Tibial nerve (tissue), 3 donors: ENCODE data around the gene ANKRD44.

Experiments used
- POLR2A ChIP-seq, 2 donors: fragments of 450-650 bp; IDR thresholded peaks; one replicate each; pipeline ENCODE4 v1.6.1; 2017; ENCODE audit warnings: antibody characterized with exemption in 2 of 2, mild to moderate bottlenecking in 2 of 2, moderate library complexity in 2 of 2
- TF ChIP-seq, protein P1 (sequence below), 5 experiments: fragments of 200-600 bp in 3 of 5; fragments of 450-650 bp in 2 of 5; sonication (generic) in 3 of 5; IDR thresholded peaks; one replicate each; pipeline ENCODE4 v1.5.1; 2016 to 2019; ENCODE audit warnings: antibody characterized with exemption in 5 of 5, mild to moderate bottlenecking in 3 of 5, moderate library complexity in 2 of 5

DNA sequence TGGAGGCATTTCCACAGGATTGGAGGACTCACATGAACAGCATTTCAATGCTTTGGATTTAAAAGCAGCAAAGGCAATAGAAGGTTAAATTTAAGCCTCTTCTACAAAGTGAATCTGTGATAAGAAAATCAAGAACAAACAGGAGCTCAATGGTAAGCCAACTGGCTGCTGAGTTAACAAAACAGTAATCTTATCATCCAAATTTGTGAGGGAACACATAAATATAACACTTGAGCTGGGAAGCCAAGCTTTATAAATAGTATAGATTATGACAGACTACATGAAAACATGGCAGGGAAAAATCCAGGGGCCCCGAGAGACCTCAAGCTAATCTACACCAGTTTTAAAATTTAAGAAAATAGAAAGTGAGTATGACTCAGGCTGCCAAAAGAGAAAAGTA lies 275.6 kb downstream of the ANKRD44 start:
- TF ChIP-seq, protein P1, sequence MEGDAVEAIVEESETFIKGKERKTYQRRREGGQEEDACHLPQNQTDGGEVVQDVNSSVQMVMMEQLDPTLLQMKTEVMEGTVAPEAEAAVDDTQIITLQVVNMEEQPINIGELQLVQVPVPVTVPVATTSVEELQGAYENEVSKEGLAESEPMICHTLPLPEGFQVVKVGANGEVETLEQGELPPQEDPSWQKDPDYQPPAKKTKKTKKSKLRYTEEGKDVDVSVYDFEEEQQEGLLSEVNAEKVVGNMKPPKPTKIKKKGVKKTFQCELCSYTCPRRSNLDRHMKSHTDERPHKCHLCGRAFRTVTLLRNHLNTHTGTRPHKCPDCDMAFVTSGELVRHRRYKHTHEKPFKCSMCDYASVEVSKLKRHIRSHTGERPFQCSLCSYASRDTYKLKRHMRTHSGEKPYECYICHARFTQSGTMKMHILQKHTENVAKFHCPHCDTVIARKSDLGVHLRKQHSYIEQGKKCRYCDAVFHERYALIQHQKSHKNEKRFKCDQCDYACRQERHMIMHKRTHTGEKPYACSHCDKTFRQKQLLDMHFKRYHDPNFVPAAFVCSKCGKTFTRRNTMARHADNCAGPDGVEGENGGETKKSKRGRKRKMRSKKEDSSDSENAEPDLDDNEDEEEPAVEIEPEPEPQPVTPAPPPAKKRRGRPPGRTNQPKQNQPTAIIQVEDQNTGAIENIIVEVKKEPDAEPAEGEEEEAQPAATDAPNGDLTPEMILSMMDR (IDR thresholded peaks at IDR 0.05): no peak
- TF ChIP-seq POLR2A (IDR thresholded peaks at IDR 0.05): no peak
